ENCODE data around the gene C4orf46. TPM values are rescaled to one million over a fixed set of nuclear protein-coding genes. Genes with fewer than 3 reads are reported as not detected.
"Not testable (repeated sequence)": the region's sequence is repeated elsewhere in the genome, so short reads cannot be mapped to it uniquely, and the experiment has no call there.

C4orf46 gene
- total RNA-seq = 1 to 10 TPM in 3 of 4 donors, under 1 TPM in 1; 0.51 to 2.1 (median 1.4) TPM

DNA sequence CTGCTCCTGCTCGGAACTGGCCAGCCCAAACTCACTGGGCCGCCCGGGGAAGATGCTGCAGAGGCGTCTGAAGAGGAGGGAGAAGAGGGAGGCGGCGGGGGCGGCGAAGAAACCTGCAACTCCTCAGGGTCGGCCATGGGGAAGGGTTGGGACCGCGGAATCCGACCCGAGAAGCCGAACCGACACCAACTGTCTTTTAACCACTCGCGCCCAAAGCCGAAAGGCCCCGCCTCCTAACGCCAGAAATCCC lies at the start of gene C4orf46:
C4orf46 (minus strand) TSS at position 223 of the 250 bp plus-strand sequence; CDS start at position 137, 86 bp downstream.
- in situ Hi-C loops (cut with MboI; ENCODE audit: low sequenced_read_pairs in 4 of 4) (loop anchor here in 1 of 4 donors (10.0 kb wide), 1 partner anchor 53 kb away; the partner anchor contains the start of gene PPID), intact Hi-C loops (cut with DNase I; ENCODE audit: low total_unique reads) (loop anchor here (1.0 to 5.0 kb wide), 3 partner anchors 46 to 431 kb away; partner anchors contain the start of gene RAPGEF2)
- Histone ChIP-seq H3K36me3 (no peaks in the 10 kb centered on the region), H3K9me3 (no peaks in the 10 kb centered on the region), H3K4me1 (peaks cover 24 to 26% of the 10 kb centered on the region in 2 donors), H3K27ac (peak within 1 kb of the TSS; percentile 94 to 99 (median 97)), H3K4me3 (peak within 1 kb of the TSS; percentile 72 to 93 (median 82)), H3K27me3 (no peaks in the 10 kb centered on the region)
- no peak for DNase-seq
- TF ChIP-seq, protein P1, sequence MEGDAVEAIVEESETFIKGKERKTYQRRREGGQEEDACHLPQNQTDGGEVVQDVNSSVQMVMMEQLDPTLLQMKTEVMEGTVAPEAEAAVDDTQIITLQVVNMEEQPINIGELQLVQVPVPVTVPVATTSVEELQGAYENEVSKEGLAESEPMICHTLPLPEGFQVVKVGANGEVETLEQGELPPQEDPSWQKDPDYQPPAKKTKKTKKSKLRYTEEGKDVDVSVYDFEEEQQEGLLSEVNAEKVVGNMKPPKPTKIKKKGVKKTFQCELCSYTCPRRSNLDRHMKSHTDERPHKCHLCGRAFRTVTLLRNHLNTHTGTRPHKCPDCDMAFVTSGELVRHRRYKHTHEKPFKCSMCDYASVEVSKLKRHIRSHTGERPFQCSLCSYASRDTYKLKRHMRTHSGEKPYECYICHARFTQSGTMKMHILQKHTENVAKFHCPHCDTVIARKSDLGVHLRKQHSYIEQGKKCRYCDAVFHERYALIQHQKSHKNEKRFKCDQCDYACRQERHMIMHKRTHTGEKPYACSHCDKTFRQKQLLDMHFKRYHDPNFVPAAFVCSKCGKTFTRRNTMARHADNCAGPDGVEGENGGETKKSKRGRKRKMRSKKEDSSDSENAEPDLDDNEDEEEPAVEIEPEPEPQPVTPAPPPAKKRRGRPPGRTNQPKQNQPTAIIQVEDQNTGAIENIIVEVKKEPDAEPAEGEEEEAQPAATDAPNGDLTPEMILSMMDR (IDR thresholded peaks at IDR 0.05 in 4 of 5, conservative IDR thresholded peaks at IDR 0.05 in 1 of 5) = no peak
- no peak for TF ChIP-seq POLR2A (IDR thresholded peaks at IDR 0.05)
- ATAC-seq = peak in 1 of 2 donors; percentile 7

DNA sequence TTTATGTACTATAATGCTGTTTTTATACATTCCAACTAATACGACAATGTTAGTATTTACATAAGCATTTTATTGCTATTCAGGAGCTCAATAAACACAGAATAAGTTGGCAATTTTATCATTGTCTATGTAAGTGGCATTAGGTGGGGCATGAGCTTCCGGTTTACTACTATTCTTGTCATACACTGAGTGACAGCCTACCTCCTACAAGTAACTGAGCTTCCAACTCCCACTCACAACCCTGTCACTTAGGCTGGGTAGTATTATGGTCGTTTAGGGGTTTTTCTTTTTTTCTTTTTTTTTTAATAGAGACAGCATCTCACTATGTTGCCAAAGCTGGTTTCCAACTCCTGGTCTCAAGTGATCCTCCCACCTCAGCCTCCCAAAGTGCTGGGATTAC lies 44.1 kb upstream of the C4orf46 start:
- Histone ChIP-seq H3K4me1 (peaks cover 8 to 9% of the 10 kb centered on the region in 2 donors), H3K9me3 (no peaks in the 10 kb centered on the region), H3K27ac (no peak overlapping the region), H3K36me3 (peaks cover 3 to 98% of the 10 kb centered on the region in 2 donors), H3K4me3 (no peak overlapping the region), H3K27me3 (no peaks in the 10 kb centered on the region)
- DNase-seq (no peak), ATAC-seq (no peak)
- TF ChIP-seq, protein P1 (IDR thresholded peaks at IDR 0.05 in 4 of 5, conservative IDR thresholded peaks at IDR 0.05 in 1 of 5) = no peak
- no peak for TF ChIP-seq POLR2A (IDR thresholded peaks at IDR 0.05)
- in situ Hi-C loops (cut with MboI; ENCODE audit: low sequenced_read_pairs in 4 of 4) = loop anchor here in 1 of 4 donors (25.0 kb wide), 2 partner anchors 471 to 721 kb away; no protein-coding TSS in a partner anchor
- intact Hi-C loops (cut with DNase I; ENCODE audit: low total_unique reads) = no loop called here

DNA sequence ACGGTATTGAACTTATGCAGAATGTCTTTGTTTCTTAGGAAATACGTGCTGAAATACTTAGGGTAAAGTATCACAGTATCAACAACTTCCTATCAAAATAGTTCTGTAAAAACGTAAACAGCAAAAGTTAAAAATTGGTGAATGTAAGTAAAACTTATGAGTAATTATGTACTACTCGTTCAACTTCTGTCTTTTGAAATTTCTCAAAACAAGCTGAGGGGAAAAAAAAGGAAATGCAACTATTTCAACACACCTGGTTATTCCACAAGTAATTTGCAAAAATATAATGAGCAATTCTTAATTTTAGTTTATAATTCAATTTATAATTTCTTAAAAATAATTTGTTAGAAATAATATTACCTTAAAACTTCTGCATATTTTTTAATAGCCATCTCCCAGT lies 43.2 kb upstream of the C4orf46 start:
- ATAC-seq (no peak), DNase-seq (no peak)
- Histone ChIP-seq H3K9me3 (no peaks in the 10 kb centered on the region), H3K4me1 (peaks cover 2 to 5% of the 10 kb centered on the region in 2 donors), H3K27ac (no peak overlapping the region), H3K36me3 (peaks cover 3 to 100% of the 10 kb centered on the region in 2 donors), H3K27me3 (no peaks in the 10 kb centered on the region), H3K4me3 (no peak overlapping the region)
- intact Hi-C loops (cut with DNase I; ENCODE audit: low total_unique reads) = no loop called here
- in situ Hi-C loops (cut with MboI; ENCODE audit: low sequenced_read_pairs in 4 of 4) = loop anchor here in 1 of 4 donors (25.0 kb wide), 2 partner anchors 472 to 722 kb away; no protein-coding TSS in a partner anchor
- TF ChIP-seq, protein P1 (IDR thresholded peaks at IDR 0.05 in 4 of 5, conservative IDR thresholded peaks at IDR 0.05 in 1 of 5) = no peak
- no peak for TF ChIP-seq POLR2A (IDR thresholded peaks at IDR 0.05)

DNA sequence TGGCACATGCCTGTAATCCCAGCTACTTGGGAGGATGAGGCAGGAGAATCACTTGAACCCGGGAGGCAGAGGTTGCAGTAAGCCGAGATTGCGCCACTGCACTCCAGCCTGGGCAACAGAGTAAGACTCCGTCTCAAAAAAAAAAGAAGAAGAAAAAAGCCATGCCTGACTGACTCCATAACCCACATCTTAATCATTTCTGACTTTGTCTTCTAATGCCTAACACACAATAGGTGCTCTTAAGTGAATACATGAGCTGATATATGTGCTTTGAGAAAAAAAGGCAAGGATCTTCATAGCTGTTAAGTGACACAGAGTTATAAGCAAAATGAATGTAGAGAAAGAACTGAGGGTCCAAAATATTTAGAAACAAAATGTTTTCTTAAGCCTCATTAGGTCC lies 40.9 kb upstream of the C4orf46 start:
- H3K4me1 ChIP-seq; intact Hi-C loops (cut with DNase I; ENCODE audit: low total_unique reads); H3K4me3 ChIP-seq; H3K27ac ChIP-seq; H3K9me3 ChIP-seq; ATAC-seq; DNase-seq; H3K27me3 ChIP-seq: not testable (repeated sequence)
- H3K36me3 ChIP-seq = peaks cover 3 to 100% of the 10 kb centered on the region in 2 donors
- in situ Hi-C loops (cut with MboI; ENCODE audit: low sequenced_read_pairs in 4 of 4) = loop anchor here in 1 of 4 donors (25.0 kb wide), 2 partner anchors 475 to 725 kb away; no protein-coding TSS in a partner anchor

DNA sequence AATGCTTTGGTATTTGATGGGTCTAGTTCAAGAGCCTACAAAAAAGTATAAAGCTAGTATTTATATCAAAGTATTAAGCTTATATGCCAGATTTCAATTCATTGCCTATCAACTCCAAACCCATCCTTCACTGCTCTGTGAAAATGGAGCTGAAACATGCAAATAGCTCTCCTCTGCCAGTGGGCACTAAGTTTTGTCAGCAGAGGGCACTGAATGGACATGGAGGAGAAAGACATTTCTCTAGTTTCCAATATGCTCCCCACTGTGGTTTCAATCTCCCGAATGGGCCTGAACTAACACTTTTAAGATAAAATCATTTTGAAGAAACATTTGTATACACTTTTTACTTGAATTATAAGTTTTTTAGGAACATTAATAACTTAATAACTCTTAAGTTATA lies 39.1 kb upstream of the C4orf46 start:
- no peaks in the 10 kb centered on the region for H3K9me3 ChIP-seq
- H3K4me1 ChIP-seq = no peaks in the 10 kb centered on the region
- ATAC-seq (no peak), DNase-seq (no peak)
- no peaks in the 10 kb centered on the region for H3K27me3 ChIP-seq
- H3K36me3 ChIP-seq = peaks cover 3 to 97% of the 10 kb centered on the region in 2 donors
- no peak overlapping the region for H3K27ac ChIP-seq
- in situ Hi-C loops (cut with MboI; ENCODE audit: low sequenced_read_pairs in 4 of 4) (loop anchor here in 1 of 4 donors (25.0 kb wide), 2 partner anchors 476 to 726 kb away; no protein-coding TSS in a partner anchor), intact Hi-C loops (cut with DNase I; ENCODE audit: low total_unique reads) (no loop called here)
- TF ChIP-seq POLR2A (IDR thresholded peaks at IDR 0.05) = no peak
- TF ChIP-seq, protein P1 (IDR thresholded peaks at IDR 0.05 in 4 of 5, conservative IDR thresholded peaks at IDR 0.05 in 1 of 5) = no peak
- no peak overlapping the region for H3K4me3 ChIP-seq
